KMS-11 (cell line): Measurements from ENCODE around the gene POU2F1.
A peak's percentile ranks its signal among the peaks of the same experiment; 100 is the strongest.

Source experiments
- H2AFZ ChIP-seq: fragments of 200-600 bp; sonication (generic); 2 replicates; pipeline ENCODE4 v1.6.1; 2016; ENCODE audit warnings: antibody characterized with exemption, mixed run types, low read depth
- H3K27ac ChIP-seq: fragments of 200-600 bp; sonication (generic); 2 replicates; pipeline ENCODE4 v1.6.1; 2016; ENCODE audit warnings: mild to moderate bottlenecking, mixed run types
- H3K27me3 ChIP-seq: fragments of 200-600 bp; sonication (generic); 2 replicates; pipeline ENCODE4 v1.6.1; 2017; ENCODE audit warnings: mild to moderate bottlenecking, low read depth, mixed run types, moderate library complexity; ENCODE audit not compliant: insufficient read depth
- H3K36me3 ChIP-seq: fragments of 200-600 bp; sonication (generic); 2 replicates; pipeline ENCODE4 v1.6.1; 2017; ENCODE audit warnings: mild to moderate bottlenecking, mixed run types; ENCODE audit not compliant: insufficient read depth
- H3K4me1 ChIP-seq: fragments of 200-600 bp; sonication (generic); 2 replicates; pipeline ENCODE4 v1.6.1; 2016; ENCODE audit warnings: mild to moderate bottlenecking, low read depth, mixed run types; ENCODE audit not compliant: poor library complexity, severe bottlenecking
- H3K4me2 ChIP-seq: fragments of 200-600 bp; sonication (generic); 2 replicates; pipeline ENCODE4 v1.7.0; 2016; ENCODE audit warnings: mild to moderate bottlenecking, mixed run types
- H3K4me3 ChIP-seq: fragments of 200-600 bp; sonication (generic); IDR thresholded peaks from 2 replicates; pipeline ENCODE4 v1.6.1; 2017; ENCODE audit warnings: low read depth, low read length, mixed read lengths; ENCODE audit not compliant: insufficient read depth
- H3K79me2 ChIP-seq: fragments of 200-600 bp; sonication (generic); 2 replicates; pipeline ENCODE4 v1.6.1; 2016; ENCODE audit warnings: low read depth, mixed run types; ENCODE audit not compliant: insufficient read depth
- H3K9ac ChIP-seq: fragments of 200-600 bp; sonication (generic); 2 replicates; pipeline ENCODE4 v1.6.1; 2016; ENCODE audit warnings: mild to moderate bottlenecking, mixed run types
- H4K20me1 ChIP-seq: fragments of 200-600 bp; sonication (generic); 2 replicates; pipeline ENCODE4 v1.6.1; 2016; ENCODE audit warnings: mild to moderate bottlenecking, mixed run types; ENCODE audit not compliant: insufficient read depth
- CTCF ChIP-seq: fragments of 200-600 bp; sonication (generic); conservative IDR thresholded peaks from 2 replicates; pipeline ENCODE4 v1.6.1; 2017; ENCODE audit warnings: low read depth, mild to moderate bottlenecking, antibody characterized with exemption, low read length, moderate library complexity, mixed read lengths

Gene POU2F1

DNA sequence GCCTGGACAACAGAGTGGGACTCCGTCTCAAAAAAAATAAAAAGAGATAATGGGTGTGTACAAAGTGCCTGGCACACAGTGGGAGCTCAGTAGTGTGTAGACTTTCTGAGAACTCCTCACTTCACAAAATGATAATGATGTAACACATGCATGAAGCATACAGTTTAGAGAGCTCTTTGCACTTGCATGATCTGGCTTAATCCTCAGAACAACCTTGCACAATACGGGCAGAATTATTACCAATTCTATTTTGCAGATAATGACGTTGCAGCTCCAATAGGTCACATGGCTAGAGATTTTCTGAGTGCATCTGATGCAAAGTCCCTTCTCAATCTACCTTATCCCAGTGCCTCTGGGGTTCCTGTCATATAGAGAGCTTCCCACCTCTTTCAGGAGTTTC is 226.3 kb downstream of the POU2F1 start:
- Histone ChIP-seq H3K27ac (peak overlapping the region; percentile 23; the same call in 1 of the 2 replicates), H3K27me3 (no peaks in the 10 kb centered on the region), H2AFZ (peak overlapping the region; percentile 75; the same call in 1 of the 2 replicates), H3K9ac (no peak overlapping the region), H3K36me3 (no peaks in the 10 kb centered on the region), H4K20me1 (no peaks in the 10 kb centered on the region), H3K4me2 (no peak overlapping the region), H3K4me1 (peaks cover 30% of the 10 kb centered on the region), H3K4me3 (no peak overlapping the region), H3K79me2 (no peaks in the 10 kb centered on the region)
- TF ChIP-seq CTCF = no peak

DNA sequence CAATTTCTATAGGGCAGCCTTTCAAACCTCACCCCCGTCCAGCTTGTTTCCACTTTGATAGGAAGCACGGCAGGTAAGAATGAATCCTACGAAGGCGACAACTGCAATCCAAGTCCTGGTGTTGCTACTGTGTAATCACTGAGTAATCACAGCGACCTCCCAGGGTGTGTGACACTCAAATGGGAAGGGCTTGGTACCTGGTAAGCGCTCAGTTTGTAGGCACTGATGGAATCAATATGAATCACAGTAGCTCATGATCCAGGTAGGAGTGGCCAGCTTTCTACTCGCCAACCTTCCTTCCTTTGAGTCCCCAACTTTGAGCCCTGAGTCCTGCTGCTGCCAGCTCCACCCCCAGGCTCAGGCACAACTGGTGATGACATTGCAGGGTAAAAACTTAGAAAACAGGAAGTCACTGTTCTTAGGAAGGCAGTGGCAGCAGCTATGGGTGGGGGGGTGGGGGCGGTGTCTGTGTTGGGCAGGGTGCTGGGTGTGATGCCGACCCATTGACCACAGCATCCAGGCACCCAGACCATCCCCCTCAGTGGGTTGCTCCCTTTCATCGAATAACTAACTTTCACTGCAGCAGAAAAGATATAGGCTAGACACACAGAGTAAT is 226.9 kb downstream of the POU2F1 start:
- no peak overlapping the region for H3K4me3 ChIP-seq
- no peaks in the 10 kb centered on the region for H3K27me3 ChIP-seq
- no peaks in the 10 kb centered on the region for H4K20me1 ChIP-seq
- no peaks in the 10 kb centered on the region for H3K79me2 ChIP-seq
- peak overlapping the region; percentile 29; the same call in 1 of the 2 replicates for H3K27ac ChIP-seq
- H3K4me2 ChIP-seq = peak overlapping the region; percentile 44
- peak overlapping the region; percentile 10; the same call in 1 of the 2 replicates for H3K9ac ChIP-seq
- H2AFZ ChIP-seq = peak overlapping the region; percentile 75
- H3K36me3 ChIP-seq = no peaks in the 10 kb centered on the region
- TF ChIP-seq CTCF = no peak
- peaks cover 24% of the 10 kb centered on the region for H3K4me1 ChIP-seq

DNA sequence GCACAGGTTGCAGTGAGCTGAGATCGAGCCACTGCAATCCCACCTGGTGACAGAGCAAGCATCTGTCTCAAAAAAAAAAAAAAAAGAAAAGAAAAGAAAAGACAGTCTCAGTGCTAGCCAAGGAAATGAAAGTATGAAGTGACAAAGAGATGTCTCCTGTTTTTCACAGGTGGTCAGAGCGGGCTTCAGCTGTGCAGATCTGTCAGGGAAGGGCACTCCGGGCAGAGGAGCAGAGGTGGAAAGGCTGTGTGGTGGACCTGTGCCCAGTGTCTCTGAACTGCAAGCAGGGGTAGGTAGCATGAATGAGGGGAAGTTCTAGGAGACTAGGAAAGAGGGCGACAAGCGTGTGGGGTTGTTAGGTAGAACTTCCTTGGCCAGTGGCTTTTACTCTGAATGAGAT is 230.2 kb downstream of the POU2F1 start:
- Histone ChIP-seq H3K4me1 (peaks cover 38% of the 10 kb centered on the region), H3K36me3 (no peaks in the 10 kb centered on the region), H3K4me3 (no peak overlapping the region), H3K27ac (no peak overlapping the region), H4K20me1 (no peaks in the 10 kb centered on the region), H3K4me2 (no peak overlapping the region), H2AFZ (no peak overlapping the region), H3K9ac (no peak overlapping the region), H3K79me2 (no peaks in the 10 kb centered on the region), H3K27me3 (no peaks in the 10 kb centered on the region)
- TF ChIP-seq CTCF = no peak

- no peaks in the 10 kb centered on the region for H3K36me3 ChIP-seq
- no peak overlapping the region for H2AFZ ChIP-seq
- H3K79me2 ChIP-seq = no peaks in the 10 kb centered on the region
- H3K4me2 ChIP-seq = no peak overlapping the region
- H3K4me3 ChIP-seq = no peak overlapping the region
- H3K9ac ChIP-seq = no peak overlapping the region
- H3K27ac ChIP-seq = no peak overlapping the region
- no peak for TF ChIP-seq CTCF
- H3K4me1 ChIP-seq = peaks cover 42% of the 10 kb centered on the region
- H4K20me1 ChIP-seq = no peaks in the 10 kb centered on the region
- no peaks in the 10 kb centered on the region for H3K27me3 ChIP-seq
Observed at GRCh38 chr1:167452483-167452882, 231.8 kb downstream of the POU2F1 start.
